ENCODE data around the gene ENAH.
A peak's percentile ranks its signal among the peaks of the same experiment; 100 is the strongest.

The ENAH gene

GRCh38 chr1:225664762-225665161 lies 11.8 kb upstream of the ENAH start:
- no peaks in the 10 kb centered on the region for H3K79me2 ChIP-seq (ENCODE audit: insufficient read depth, low read length)
- no peaks in the 10 kb centered on the region for H3K9me3 ChIP-seq (ENCODE audit: insufficient read depth, low read length)
- TF ChIP-seq CTCF (IDR thresholded peaks at IDR 0.05; ENCODE audit: insufficient read depth, low read length, poor library complexity, severe bottlenecking) = no peak
- TF ChIP-seq EZH2phosphoT487 (conservative IDR thresholded peaks at IDR 0.05; ENCODE audit: low read length) = no peak
- no peaks in the 10 kb centered on the region for H3K9me2 ChIP-seq (replicated peaks; ENCODE audit: insufficient read depth, low read length)
- H3K9ac ChIP-seq (ENCODE audit: low read length) = no peak overlapping the region
- H3K4me2 ChIP-seq (ENCODE audit: low read depth, low read length, poor library complexity, severe bottlenecking) = no peak overlapping the region
- no peak overlapping the region for H3K27ac ChIP-seq (ENCODE audit: low read depth, low read length)
- H3K4me3 ChIP-seq (ENCODE audit: insufficient read depth, low read length, poor library complexity, severe bottlenecking) = no peak overlapping the region
- H2AFZ ChIP-seq (ENCODE audit: low read depth, low read length, severe bottlenecking) = no peak overlapping the region
- 0 out of 2 replicates have a peak, but pooled peaks cover 6% of the 10 kb centered on the region for H3F3A ChIP-seq (ENCODE audit: insufficient read depth)
- no peaks in the 10 kb centered on the region for H3K36me3 ChIP-seq (ENCODE audit: low read length)
- H4K20me1 ChIP-seq (ENCODE audit: low read depth, low read length) = no peaks in the 10 kb centered on the region
- H3K27me3 ChIP-seq (ENCODE audit: low read length) = no peaks in the 10 kb centered on the region

- Histone ChIP-seq H3K27ac (ENCODE audit: low read depth, low read length) (no peak overlapping the region), H3K36me3 (ENCODE audit: low read length) (no peaks in the 10 kb centered on the region), H4K20me1 (ENCODE audit: low read depth, low read length) (no peaks in the 10 kb centered on the region), H2AFZ (ENCODE audit: low read depth, low read length, severe bottlenecking) (no peak overlapping the region), H3K4me2 (ENCODE audit: low read depth, low read length, poor library complexity, severe bottlenecking) (no peak overlapping the region), H3K9me2 (replicated peaks; ENCODE audit: insufficient read depth, low read length) (no peaks in the 10 kb centered on the region), H3K27me3 (ENCODE audit: low read length) (no peaks in the 10 kb centered on the region), H3F3A (ENCODE audit: insufficient read depth) (0 out of 2 replicates have a peak, but pooled peaks cover 6% of the 10 kb centered on the region), H3K9ac (ENCODE audit: low read length) (no peak overlapping the region), H3K79me2 (ENCODE audit: insufficient read depth, low read length) (no peaks in the 10 kb centered on the region), H3K9me3 (ENCODE audit: insufficient read depth, low read length) (no peaks in the 10 kb centered on the region), H3K4me3 (ENCODE audit: insufficient read depth, low read length, poor library complexity, severe bottlenecking) (no peak overlapping the region)
- TF ChIP-seq EZH2phosphoT487 (conservative IDR thresholded peaks at IDR 0.05; ENCODE audit: low read length) (no peak), CTCF (IDR thresholded peaks at IDR 0.05; ENCODE audit: insufficient read depth, low read length, poor library complexity, severe bottlenecking) (no peak)
These were observed 9.2 kb upstream of the ENAH start for GRCh38 chr1:225662155-225662554.

GRCh38 chr1:225660544-225660946 lies 7.6 kb upstream of the ENAH start:
- H3K9me2 ChIP-seq (replicated peaks; ENCODE audit: insufficient read depth, low read length) = no peaks in the 10 kb centered on the region
- no peaks in the 10 kb centered on the region for H3K36me3 ChIP-seq (ENCODE audit: low read length)
- no peak overlapping the region for H3K4me3 ChIP-seq (ENCODE audit: insufficient read depth, low read length, poor library complexity, severe bottlenecking)
- peak overlapping the region; percentile 6 for H3K4me2 ChIP-seq (ENCODE audit: low read depth, low read length, poor library complexity, severe bottlenecking)
- no peaks in the 10 kb centered on the region for H3K27me3 ChIP-seq (ENCODE audit: low read length)
- no peak overlapping the region for H3K9ac ChIP-seq (ENCODE audit: low read length)
- H3K79me2 ChIP-seq (ENCODE audit: insufficient read depth, low read length) = no peaks in the 10 kb centered on the region
- 0 out of 2 replicates have a peak, but pooled peaks cover 6% of the 10 kb centered on the region for H3F3A ChIP-seq (ENCODE audit: insufficient read depth)
- H2AFZ ChIP-seq (ENCODE audit: low read depth, low read length, severe bottlenecking) = no peak overlapping the region
- H3K9me3 ChIP-seq (ENCODE audit: insufficient read depth, low read length) = no peaks in the 10 kb centered on the region
- no peak overlapping the region for H3K27ac ChIP-seq (ENCODE audit: low read depth, low read length)
- TF ChIP-seq EZH2phosphoT487 (conservative IDR thresholded peaks at IDR 0.05; ENCODE audit: low read length) = no peak
- no peak for TF ChIP-seq CTCF (IDR thresholded peaks at IDR 0.05; ENCODE audit: insufficient read depth, low read length, poor library complexity, severe bottlenecking)
- H4K20me1 ChIP-seq (ENCODE audit: low read depth, low read length) = no peaks in the 10 kb centered on the region
